GM12865 (cell line): ENCODE results near the gene TMED9.

Source experiments
- DNase-seq: peaks from one replicate; pipeline ENCODE4 v3.0.0; 2010; ENCODE audit warnings: low read depth
- H3K4me3 ChIP-seq: 2 replicates; pipeline ENCODE4 v1.5.1; 2011; ENCODE audit warnings: mild to moderate bottlenecking, low read depth, low read length, control low read depth
- TF ChIP-seq, protein P1 (sequence below): IDR thresholded peaks from 2 replicates; pipeline ENCODE4 v1.5.1; 2011; ENCODE audit warnings: low read length, control low read depth, low read depth, inconsistent platforms; ENCODE audit not compliant: insufficient read depth; ENCODE audit errors: missing control alignments

TMED9 gene

DNA sequence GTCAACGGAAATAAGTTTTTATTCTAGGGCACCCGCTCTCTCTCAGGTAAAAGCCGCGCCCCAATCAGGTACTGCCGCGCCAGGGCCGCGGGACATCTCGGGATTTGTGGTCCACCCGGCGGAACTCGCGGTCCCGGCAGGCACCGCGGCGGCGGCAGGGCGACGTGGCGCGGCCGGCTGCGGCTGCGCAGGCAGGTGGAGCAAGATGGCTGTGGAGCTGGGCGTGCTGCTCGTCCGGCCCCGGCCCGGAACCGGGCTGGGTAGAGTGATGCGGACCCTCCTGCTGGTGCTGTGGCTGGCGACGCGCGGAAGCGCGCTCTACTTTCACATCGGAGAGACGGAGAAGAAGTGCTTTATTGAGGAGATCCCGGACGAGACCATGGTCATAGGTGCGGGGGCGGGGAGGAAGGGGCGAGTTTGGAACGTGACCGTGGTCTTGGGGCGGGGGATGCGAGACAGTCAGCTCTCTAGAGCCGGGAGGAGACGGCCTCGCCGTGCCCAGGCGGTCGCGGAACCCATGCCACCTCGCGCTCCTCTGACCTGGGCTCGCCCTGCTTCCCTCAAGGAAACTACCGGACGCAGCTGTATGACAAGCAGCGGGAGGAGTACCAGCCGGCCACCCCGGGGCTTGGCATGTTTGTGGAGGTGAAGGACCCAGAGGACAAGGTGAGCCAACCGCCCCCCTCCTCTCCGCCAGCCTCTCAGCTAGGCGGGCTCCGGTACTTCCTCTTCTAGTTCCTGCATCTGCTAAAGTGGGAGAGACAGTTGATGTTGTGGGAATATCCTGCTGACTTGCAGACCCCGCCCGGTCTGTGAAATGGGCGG, at the start of gene TMED9:
Gene TMED9 (plus strand): TSS at position 194 of the 825 bp plus-strand sequence. CDS start 12 bp downstream, at position 206.
- peak; percentile 92 for DNase-seq
- peak within 1 kb of the TSS; percentile 80 for H3K4me3 ChIP-seq
- TF ChIP-seq, protein P1, sequence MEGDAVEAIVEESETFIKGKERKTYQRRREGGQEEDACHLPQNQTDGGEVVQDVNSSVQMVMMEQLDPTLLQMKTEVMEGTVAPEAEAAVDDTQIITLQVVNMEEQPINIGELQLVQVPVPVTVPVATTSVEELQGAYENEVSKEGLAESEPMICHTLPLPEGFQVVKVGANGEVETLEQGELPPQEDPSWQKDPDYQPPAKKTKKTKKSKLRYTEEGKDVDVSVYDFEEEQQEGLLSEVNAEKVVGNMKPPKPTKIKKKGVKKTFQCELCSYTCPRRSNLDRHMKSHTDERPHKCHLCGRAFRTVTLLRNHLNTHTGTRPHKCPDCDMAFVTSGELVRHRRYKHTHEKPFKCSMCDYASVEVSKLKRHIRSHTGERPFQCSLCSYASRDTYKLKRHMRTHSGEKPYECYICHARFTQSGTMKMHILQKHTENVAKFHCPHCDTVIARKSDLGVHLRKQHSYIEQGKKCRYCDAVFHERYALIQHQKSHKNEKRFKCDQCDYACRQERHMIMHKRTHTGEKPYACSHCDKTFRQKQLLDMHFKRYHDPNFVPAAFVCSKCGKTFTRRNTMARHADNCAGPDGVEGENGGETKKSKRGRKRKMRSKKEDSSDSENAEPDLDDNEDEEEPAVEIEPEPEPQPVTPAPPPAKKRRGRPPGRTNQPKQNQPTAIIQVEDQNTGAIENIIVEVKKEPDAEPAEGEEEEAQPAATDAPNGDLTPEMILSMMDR: no peak

DNA sequence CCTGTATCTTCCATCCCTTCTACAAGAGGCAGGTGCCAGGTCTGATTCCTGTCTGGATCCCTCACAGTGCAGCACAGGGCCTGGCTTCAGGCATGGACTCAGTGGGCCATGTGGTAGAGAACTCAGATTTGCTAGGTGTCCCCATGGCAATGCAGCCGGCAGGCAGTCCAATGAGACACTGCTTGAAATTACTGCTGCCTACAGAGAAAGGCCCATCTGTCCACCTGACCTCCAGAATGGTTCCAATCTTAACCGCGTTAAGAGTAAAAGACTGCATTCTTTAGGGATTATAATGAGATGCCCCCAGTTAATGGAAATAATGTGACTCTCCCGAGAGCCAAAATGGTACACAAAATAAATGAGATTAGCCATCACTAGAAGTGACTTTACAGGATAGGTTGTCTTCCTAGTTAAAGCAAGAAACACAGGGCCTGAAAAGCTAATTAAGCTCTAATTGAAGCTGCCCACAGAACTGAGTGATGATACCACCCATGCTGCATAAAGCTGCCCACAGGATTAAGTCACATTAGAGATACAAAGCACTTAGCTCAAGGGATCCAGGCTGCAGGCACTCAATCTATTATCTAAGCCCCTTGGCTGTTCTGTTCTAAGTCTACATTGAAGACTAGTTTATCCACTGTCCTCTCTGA, 49.1 kb upstream of the TMED9 start:
- TF ChIP-seq, protein P1: no peak
- no peak overlapping the region for H3K4me3 ChIP-seq
- DNase-seq: no peak

DNA sequence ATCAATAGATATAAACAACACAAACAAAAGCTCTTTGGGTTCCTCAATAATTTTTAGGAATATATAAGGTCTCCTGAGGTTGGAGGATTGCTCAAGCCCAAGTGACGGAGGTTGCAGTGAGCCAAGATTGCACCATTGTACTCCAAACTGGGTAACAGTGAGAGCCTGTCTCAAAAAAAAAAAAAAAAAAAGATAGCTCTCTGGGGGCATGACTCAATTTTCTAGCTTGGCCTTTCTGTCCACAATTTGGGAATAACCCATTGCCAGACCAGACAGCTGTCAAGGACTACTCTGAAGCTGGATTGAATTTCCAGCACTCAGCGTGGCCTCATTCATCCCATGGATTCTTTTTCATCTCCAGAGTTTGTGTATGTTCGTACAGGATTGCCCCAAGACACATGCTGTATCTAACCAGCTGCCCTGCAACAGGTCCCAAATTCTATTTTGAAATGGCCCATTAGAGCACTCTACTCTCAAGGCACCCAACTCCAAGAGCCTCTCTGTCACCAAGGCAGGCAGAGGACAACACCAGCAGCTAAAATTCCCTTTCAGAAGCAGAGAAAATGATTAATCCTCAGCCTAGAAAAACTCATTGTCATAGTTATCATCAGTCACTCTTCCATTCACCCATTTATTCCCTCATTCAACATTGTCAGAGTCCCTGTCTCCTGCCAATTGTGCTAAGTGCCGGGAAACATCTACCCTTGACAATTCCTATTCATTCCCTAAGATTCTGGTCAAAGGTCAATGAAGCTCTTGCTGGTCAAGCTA, 46.3 kb upstream of the TMED9 start:
- TF ChIP-seq, protein P1: no peak
- H3K4me3 ChIP-seq: no peak overlapping the region
- no peak for DNase-seq

DNA sequence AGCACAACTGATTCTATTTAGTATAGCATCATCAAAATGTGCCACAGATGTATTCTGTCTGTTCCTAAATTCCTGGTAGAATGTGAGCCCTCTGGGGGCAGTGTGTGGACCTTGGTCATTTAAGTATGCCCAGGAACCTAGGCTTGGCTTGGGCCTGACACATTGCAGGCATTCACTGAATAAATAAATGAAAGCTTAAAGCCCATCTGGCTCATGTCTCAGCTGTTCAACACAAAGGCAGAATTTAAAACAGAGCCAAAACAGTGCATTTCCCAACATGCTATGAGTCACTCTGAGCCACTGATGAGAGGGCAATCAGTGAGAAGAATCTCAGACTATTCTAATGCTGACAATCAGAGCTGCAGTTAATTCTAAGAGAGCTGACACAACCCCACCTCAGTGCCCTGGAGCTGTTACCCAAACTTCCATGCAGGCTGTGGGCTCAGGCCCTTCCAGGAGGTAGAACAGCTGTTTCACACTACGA, 45.7 kb upstream of the TMED9 start:
- TF ChIP-seq, protein P1: no peak
- no peak for DNase-seq
- no peak overlapping the region for H3K4me3 ChIP-seq

DNA sequence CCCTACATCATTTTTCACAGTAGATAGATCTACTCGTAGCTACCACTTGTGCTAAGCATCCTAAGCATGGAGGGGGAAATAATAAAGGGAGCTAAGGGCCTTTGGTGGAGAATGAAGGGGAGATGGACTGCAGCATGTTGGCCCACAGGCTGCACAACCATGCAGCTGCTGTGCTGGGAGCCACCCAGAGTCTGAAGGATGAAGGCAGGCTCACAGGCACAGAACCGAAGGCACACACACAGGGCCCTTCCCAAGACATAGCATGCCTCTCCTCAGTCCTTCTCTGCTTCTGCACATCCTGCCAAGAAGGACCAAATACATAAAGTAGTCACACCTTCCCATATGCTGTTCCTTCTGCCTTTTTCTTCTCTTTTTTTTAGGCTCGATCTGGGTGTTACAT, 44.3 kb upstream of the TMED9 start:
- TF ChIP-seq, protein P1: no peak
- no peak for DNase-seq
- no peak overlapping the region for H3K4me3 ChIP-seq

DNA sequence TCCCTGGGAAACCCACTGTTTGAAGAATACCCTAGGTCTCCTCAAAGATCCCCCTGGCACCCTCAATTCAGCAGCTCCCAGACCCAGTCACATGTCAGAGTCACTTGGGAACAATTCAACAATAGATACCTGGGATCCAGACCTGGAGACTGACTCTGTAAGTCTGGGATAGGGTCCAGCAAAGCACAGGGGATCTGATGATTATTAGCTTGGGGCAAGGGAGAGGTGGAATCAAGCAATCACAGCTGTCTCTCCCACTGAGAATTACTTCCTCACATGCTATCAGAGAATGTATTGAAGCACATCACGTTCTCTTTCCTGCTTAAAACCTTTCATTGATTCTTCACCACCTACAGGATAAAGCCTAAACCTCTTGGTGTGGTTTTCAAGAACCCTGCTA, 43.5 kb upstream of the TMED9 start:
- TF ChIP-seq, protein P1: no peak
- DNase-seq: no peak
- H3K4me3 ChIP-seq: no peak overlapping the region
